Gastroesophageal sphincter (tissue), 4 donors: ENCODE measurements around the gene TTLL1. TPM values are rescaled to one million over a fixed set of nuclear protein-coding genes. Genes with fewer than 3 reads are reported as not detected.
"Not testable (repeated sequence)": the region's sequence is repeated elsewhere in the genome, so short reads cannot be mapped to it uniquely, and the experiment has no call there.

Experiments used
- ATAC-seq: fragments of 150-250 bp; one replicate; pipeline ENCODE4 v1.9.1; 2016; ENCODE audit warnings: mild to moderate bottlenecking, moderate library complexity
- H3K27ac ChIP-seq, 4 donors: fragments of 200-600 bp; sonication (generic) in 3 of 4; 1 replicate in 3 of 4; 2 replicates in 1 of 4; pipeline ENCODE4 v1.5.1; 2016 to 2019
- H3K27me3 ChIP-seq: fragments of 200-600 bp; sonication (generic); one replicate; pipeline ENCODE4 v1.5.1; 2019
- H3K36me3 ChIP-seq, 2 donors: fragments of 200-600 bp; sonication (generic); one replicate each; pipeline ENCODE4 v1.5.1; 2019; ENCODE audit warnings: control low read depth in 1 of 2
- H3K4me1 ChIP-seq, 3 donors: fragments of 200-600 bp; sonication (generic); 1 replicate in 2 of 3; 2 replicates in 1 of 3; pipeline ENCODE4 v1.5.1; 2016 to 2019; ENCODE audit warnings: control low read depth in 2 of 3
- H3K4me3 ChIP-seq, 2 donors: fragments of 200-600 bp; sonication (generic); one replicate each; pipeline ENCODE4 v1.5.1; 2019; ENCODE audit warnings: mild to moderate bottlenecking in 1 of 2, moderate library complexity in 1 of 2
- H3K9me3 ChIP-seq, 3 donors: fragments of 200-600 bp; sonication (generic); one replicate each; pipeline ENCODE4 v1.5.1; 2017 to 2019; ENCODE audit warnings: control low read depth in 2 of 3
- EP300 ChIP-seq: sonication (generic); formaldehyde crosslinking; IDR thresholded peaks from one replicate; pipeline ENCODE4 v1.6.1; 2017; ENCODE audit warnings: antibody characterized with exemption, mild to moderate bottlenecking
- POLR2A ChIP-seq, 2 donors: fragments of 450-650 bp; IDR thresholded peaks; one replicate each; pipeline ENCODE4 v1.6.1; 2017; ENCODE audit warnings: antibody characterized with exemption in 2 of 2, mild to moderate bottlenecking in 2 of 2, moderate library complexity in 1 of 2
- POLR2AphosphoS5 ChIP-seq: sonication (generic); formaldehyde crosslinking; IDR thresholded peaks from one replicate; pipeline ENCODE4 v1.6.1; 2017; ENCODE audit warnings: antibody characterized with exemption
- WGBS, 2 donors: methylation state at CpG; one replicate each; pipeline ENCODE4 v1.1.5; 2018; ENCODE audit warnings: low coverage in 1 of 2; 5-methylcytosine and 5-hydroxymethylcytosine counted together
- total RNA-seq, 4 donors: library from RNA; depleted of rRNA; stranded (reverse); fragments of >200 nt; gene quantifications; one replicate each; pipeline ENCODE4 v1.1.0, GENCODE V29; 2016
- TF ChIP-seq, protein P1 (sequence below), 4 experiments: fragments of 200-600 bp in 2 of 4; fragments of 450-650 bp in 2 of 4; sonication (generic) in 1 of 4; IDR thresholded peaks; one replicate each; pipeline ENCODE4 v1.5.1; 2017 to 2019; ENCODE audit warnings: antibody characterized with exemption in 4 of 4, mild to moderate bottlenecking in 2 of 4, moderate library complexity in 2 of 4

The TTLL1 gene
- total RNA-seq, 4 donors from 2014 or later: 3.9 to 8.0 (median 5.4) TPM

DNA sequence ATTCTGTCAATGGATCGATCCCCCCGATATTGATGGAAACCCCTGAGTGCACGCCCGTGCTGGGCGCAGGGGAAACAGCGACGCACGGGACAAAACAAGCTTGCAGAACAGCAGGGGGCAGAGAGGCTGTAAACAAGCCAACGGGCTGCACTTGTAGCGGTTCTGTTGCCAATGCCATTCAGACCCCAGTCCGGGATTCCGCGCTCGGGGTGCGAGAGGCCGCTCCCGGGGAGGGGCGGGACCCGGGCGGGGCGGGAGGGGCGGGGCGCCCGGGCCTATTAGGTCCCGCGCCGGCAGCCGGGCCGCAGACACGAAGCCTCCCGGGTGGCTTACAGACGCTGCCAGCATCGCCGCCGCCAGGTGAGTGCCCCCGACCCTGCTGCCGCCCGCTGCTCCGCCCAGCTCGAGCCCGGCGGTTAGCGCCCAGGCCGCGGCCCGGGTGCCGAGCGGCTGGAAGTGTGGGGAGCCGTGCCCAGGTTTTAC is 21.3 kb upstream of the TTLL1 start, which contains the start of gene BIK:
Gene BIK (plus strand): TSS at position 307 of the 483 bp plus-strand sequence. CDS start 13,273 bp downstream, outside the sequence.
- no CpG with 5 or more reads among the region's 49 CpGs for WGBS, 2 donors
- Histone ChIP-seq H3K27ac (peak within 1 kb of the TSS in 1 of 4 donors; percentile 19), H3K4me3 (peak within 1 kb of the TSS; percentile 26 to 58), H3K4me1 (peaks cover 2 to 23% (median 16%) of the 10 kb centered on the region in 3 donors), H3K36me3 (no peaks in the 10 kb centered on the region), H3K27me3 (peaks cover 63% of the 10 kb centered on the region), H3K9me3 (no peaks in the 10 kb centered on the region)
- TF ChIP-seq, protein P1, sequence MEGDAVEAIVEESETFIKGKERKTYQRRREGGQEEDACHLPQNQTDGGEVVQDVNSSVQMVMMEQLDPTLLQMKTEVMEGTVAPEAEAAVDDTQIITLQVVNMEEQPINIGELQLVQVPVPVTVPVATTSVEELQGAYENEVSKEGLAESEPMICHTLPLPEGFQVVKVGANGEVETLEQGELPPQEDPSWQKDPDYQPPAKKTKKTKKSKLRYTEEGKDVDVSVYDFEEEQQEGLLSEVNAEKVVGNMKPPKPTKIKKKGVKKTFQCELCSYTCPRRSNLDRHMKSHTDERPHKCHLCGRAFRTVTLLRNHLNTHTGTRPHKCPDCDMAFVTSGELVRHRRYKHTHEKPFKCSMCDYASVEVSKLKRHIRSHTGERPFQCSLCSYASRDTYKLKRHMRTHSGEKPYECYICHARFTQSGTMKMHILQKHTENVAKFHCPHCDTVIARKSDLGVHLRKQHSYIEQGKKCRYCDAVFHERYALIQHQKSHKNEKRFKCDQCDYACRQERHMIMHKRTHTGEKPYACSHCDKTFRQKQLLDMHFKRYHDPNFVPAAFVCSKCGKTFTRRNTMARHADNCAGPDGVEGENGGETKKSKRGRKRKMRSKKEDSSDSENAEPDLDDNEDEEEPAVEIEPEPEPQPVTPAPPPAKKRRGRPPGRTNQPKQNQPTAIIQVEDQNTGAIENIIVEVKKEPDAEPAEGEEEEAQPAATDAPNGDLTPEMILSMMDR (IDR thresholded peaks at IDR 0.05): peak in 2 of 4 experiments; percentile 6 to 28
- no peak for TF ChIP-seq POLR2A (IDR thresholded peaks at IDR 0.05)
- ATAC-seq: peak; percentile 51

DNA sequence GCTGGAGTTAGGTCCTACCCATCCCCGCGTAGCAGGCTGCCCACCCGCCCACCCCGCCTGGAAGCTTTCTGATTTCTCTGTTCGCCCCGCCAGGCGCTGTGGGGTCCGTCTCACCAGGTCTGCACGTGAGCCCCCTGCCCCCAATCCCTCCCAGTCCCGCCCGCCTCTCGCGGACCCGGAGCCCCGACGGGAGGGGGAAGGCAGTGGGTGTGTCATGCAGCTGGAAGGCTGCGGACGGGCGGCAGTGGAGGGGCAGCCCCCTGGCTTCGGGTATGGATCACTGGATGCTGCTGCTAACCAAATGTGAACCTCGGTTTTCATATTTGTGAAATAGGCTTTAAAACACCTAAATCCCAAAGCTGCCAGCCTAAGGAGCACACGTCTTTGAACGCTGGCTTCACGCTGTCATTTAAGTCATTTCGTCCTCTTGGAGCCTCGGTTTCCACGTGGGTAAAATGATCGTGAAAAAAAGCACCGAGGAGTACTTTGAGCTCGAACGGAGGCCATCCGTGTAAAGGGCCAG is 20.8 kb upstream of the TTLL1 start:
- 7% methylated on average over 5 of the region's 32 CpGs; no CpG with 5 or more reads in 1 of the 2 donors for WGBS, 2 donors
- no peak for TF ChIP-seq EP300
- no peak for TF ChIP-seq POLR2A (IDR thresholded peaks at IDR 0.05)
- no peak for TF ChIP-seq POLR2AphosphoS5
- TF ChIP-seq, protein P1 (IDR thresholded peaks at IDR 0.05): no peak
- ATAC-seq: no peak

DNA sequence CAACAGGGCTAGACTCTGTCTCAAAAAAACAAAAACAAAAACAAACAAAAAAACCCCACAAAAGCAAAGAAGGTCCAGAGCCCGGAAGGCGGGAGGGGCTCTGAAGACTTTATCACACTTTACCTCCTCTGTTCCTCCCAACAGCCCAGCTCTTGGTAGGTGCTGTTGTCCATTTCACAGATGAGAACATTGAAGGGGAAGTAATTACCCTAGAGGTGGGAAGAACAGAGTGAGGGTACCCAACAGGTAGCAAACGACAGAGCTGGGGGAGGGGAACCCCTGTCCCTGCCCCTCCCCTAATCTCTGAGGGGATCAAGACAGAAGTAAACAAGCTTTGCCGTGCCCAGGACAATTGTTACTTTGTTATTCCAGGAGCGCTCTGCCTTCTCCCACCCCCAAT is 20.3 kb upstream of the TTLL1 start:
- no peak for ATAC-seq
- Histone ChIP-seq H3K36me3 (no peaks in the 10 kb centered on the region), H3K27me3 (peaks cover 53% of the 10 kb centered on the region), H3K4me3 (no peak overlapping the region), H3K4me1 (peaks cover 2 to 23% (median 16%) of the 10 kb centered on the region in 3 donors), H3K9me3 (no peaks in the 10 kb centered on the region), H3K27ac (no peak overlapping the region)
- TF ChIP-seq EP300 (no peak), POLR2A (IDR thresholded peaks at IDR 0.05) (no peak), POLR2AphosphoS5 (no peak)
- TF ChIP-seq, protein P1 (IDR thresholded peaks at IDR 0.05): no peak
- 41 to 47% methylated on average over 4 of the region's 5 CpGs for WGBS, 2 donors

More for the DNA sequence above, 20.8 kb upstream of the TTLL1 start:
- peaks cover 58% of the 10 kb centered on the region for H3K27me3 ChIP-seq
- no peak overlapping the region for H3K27ac ChIP-seq
- no peaks in the 10 kb centered on the region for H3K9me3 ChIP-seq
- H3K4me1 ChIP-seq: peaks cover 2 to 23% (median 16%) of the 10 kb centered on the region in 3 donors
- H3K4me3 ChIP-seq: peak overlapping the region in 1 of 2 donors; percentile 58
- H3K36me3 ChIP-seq: no peaks in the 10 kb centered on the region

DNA sequence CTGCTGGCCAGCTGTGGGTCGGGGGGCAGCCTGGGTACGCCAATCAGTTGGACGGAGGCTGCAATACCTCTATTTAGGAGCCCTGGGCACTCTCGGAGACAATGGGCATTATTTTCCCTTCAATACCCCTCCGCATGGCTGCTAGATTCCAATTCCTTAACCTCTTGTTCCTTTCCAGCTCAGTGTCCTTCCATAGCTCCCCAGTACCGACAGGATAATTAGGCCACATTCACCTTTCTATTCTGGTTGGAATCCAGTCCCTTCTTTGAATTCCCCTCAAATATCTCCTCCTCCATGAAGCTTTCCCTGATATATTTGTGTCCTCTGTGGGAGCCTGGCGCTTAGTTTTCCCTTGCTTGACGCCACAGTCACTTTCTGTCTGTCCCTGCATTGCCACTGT is 17.1 kb upstream of the TTLL1 start:
- H3K4me3 ChIP-seq: no peak overlapping the region
- no peak for ATAC-seq
- H3K36me3 ChIP-seq: no peaks in the 10 kb centered on the region
- peaks cover 21% of the 10 kb centered on the region for H3K27me3 ChIP-seq
- no peaks in the 10 kb centered on the region for H3K9me3 ChIP-seq
- 73 to 82% methylated on average over 7 to 8 of the region's 8 CpGs for WGBS, 2 donors
- TF ChIP-seq, protein P1 (IDR thresholded peaks at IDR 0.05): no peak
- TF ChIP-seq POLR2AphosphoS5 (no peak), EP300 (no peak), POLR2A (IDR thresholded peaks at IDR 0.05) (no peak)
- H3K4me1 ChIP-seq: peaks cover under 1 to 17% (median 13%) of the 10 kb centered on the region in 3 donors
- H3K27ac ChIP-seq: no peak overlapping the region

DNA sequence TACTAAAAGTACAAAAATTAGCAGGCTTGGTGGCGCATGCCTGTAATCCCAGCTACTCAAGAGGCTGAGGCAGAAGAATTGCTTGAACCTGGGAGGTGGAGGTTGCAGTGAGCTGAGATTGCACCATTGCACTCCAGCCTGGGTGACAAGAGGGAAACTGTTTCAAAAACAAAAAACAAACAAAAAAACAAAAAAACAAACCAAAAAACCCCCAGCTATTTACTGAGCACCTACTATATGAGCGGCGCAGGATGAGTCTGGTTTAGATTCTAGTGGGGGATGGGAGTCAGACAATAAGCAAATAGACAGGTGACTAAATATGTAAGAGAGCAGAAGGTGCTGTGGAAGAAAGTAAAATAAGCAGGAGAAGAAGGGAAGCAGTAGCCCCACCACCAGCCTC is 15.8 kb upstream of the TTLL1 start:
- not testable (repeated sequence) for H3K9me3 ChIP-seq, H3K4me1 ChIP-seq, H3K4me3 ChIP-seq, H3K27me3 ChIP-seq, ATAC-seq, H3K36me3 ChIP-seq, H3K27ac ChIP-seq
- 93 to 100% methylated on average over 2 to 3 of the region's 3 CpGs for WGBS, 2 donors

DNA sequence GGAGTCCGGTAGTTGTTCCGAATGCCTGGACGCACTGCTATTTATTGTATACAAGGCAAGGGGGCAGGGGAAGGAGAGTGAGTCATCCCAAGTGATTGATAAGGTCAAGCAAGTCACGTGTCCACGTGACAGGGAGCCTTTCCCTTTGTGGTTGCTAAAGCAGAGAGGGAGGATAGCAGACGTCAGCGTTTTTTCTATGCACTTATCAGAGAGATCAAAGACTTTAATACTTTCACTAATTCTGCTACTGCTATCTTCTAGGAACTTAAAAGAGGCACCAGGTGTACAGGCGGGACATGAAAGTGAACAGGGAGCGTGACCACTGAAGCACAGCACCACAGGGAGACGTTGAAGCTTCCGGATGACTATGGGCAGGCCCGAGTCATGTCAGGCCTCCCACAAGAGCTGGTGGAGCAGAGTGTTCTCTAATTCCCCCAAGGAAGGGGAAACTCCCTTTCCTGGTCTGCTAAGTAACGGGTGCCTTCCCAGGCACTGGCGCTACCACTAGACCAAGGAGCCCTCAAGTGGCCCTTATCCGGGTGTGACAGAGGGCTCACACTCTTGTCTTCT is 14.9 kb upstream of the TTLL1 start:
- H3K27ac ChIP-seq, H3K9me3 ChIP-seq, H3K4me1 ChIP-seq, H3K36me3 ChIP-seq, H3K4me3 ChIP-seq, H3K27me3 ChIP-seq, ATAC-seq: not testable (repeated sequence)
- WGBS, 2 donors: 68 to 86% methylated on average over 4 to 9 of the region's 15 CpGs
